Activated T-cell treated with anti-CD3 and anti-CD28 coated beads, Interleukin-2, amount 50 U/mL, for 48 hours (primary cell): ENCODE data around the gene EIF4A3.
A peak's percentile ranks its signal among the peaks of the same experiment; 100 is the strongest.
"Not testable (repeated sequence)": the region's sequence is repeated elsewhere in the genome, so short reads cannot be mapped to it uniquely, and the experiment has no call there.

Source experiments
- DNase-seq, 2 experiments: peaks; one replicate each; pipeline ENCODE4 v3.0.0-alpha.2; 2020

Gene EIF4A3

GRCh38 chr17:80169784-80170500, 23.0 kb upstream of the EIF4A3 start, which contains the start of gene CARD14:
Gene CARD14, plus strand, starts transcription at chr17:80170030. Its CDS starts 11,409 bp downstream, at chr17:80181439.
- DNase-seq, result no peak

GRCh38 chr17:80169107-80169506, 22.2 kb upstream of the EIF4A3 start:
- no peak for DNase-seq

GRCh38 chr17:80168371-80168770, 21.4 kb upstream of the EIF4A3 start:
- DNase-seq, result no peak

GRCh38 chr17:80166446-80166845, 19.5 kb upstream of the EIF4A3 start:
- no peak for DNase-seq

- DNase-seq, result no peak
These were observed 17.3 kb upstream of the EIF4A3 start for GRCh38 chr17:80164185-80164584.

GRCh38 chr17:80163336-80163735, 16.4 kb upstream of the EIF4A3 start:
- no peak for DNase-seq

- no peak for DNase-seq
These were observed 13.6 kb upstream of the EIF4A3 start for GRCh38 chr17:80160536-80160935.

- no peak for DNase-seq
These were observed 11.9 kb upstream of the EIF4A3 start for GRCh38 chr17:80158846-80159245.

GRCh38 chr17:80155600-80155999, 8.7 kb upstream of the EIF4A3 start:
- DNase-seq, result not testable (repeated sequence)

- DNase-seq, result no peak
These were observed 7.2 kb upstream of the EIF4A3 start for GRCh38 chr17:80154166-80154565.

GRCh38 chr17:80153004-80153403, 6.1 kb upstream of the EIF4A3 start:
- no peak for DNase-seq

GRCh38 chr17:80152081-80152702, 5.3 kb upstream of the EIF4A3 start:
- DNase-seq, result peak in 1 of 2 experiments; percentile 29

GRCh38 chr17:80151333-80151732, 4.4 kb upstream of the EIF4A3 start:
- DNase-seq, result no peak

- DNase-seq, result peak; percentile 37 to 43
These were observed 550 bp downstream of the EIF4A3 start for GRCh38 chr17:80146121-80147034.

- DNase-seq, result no peak
These were observed 1.6 kb downstream of the EIF4A3 start for GRCh38 chr17:80145076-80146075.

- DNase-seq, result no peak
These were observed 4.0 kb downstream of the EIF4A3 start for GRCh38 chr17:80142929-80143328.

- no peak for DNase-seq
These were observed 5.3 kb downstream of the EIF4A3 start for GRCh38 chr17:80141463-80142165.

GRCh38 chr17:80138856-80139426, 8.0 kb downstream of the EIF4A3 start:
- no peak for DNase-seq

GRCh38 chr17:80137131-80137530, 9.8 kb downstream of the EIF4A3 start:
- no peak for DNase-seq

GRCh38 chr17:80133626-80133970, 13.3 kb downstream of the EIF4A3 start:
- no peak for DNase-seq
